SJCRH30 (cell line): Measurements from ENCODE around the gene VASN. TPM values are rescaled to one million over a fixed set of nuclear protein-coding genes. Genes with fewer than 3 reads are reported as not detected.
A peak's percentile ranks its signal among the peaks of the same experiment; 100 is the strongest.

Experiments used
- DNase-seq, 2 experiments: peaks; one replicate each; pipeline ENCODE4 v3.0.0-alpha.2; 2015 to 2020
- H3K27ac ChIP-seq: fragments of 250-450 bp; sonication (Bioruptor Pico); 2 replicates; pipeline ENCODE4 v1.5.1; 2020; ENCODE audit warnings: mild to moderate bottlenecking, moderate library complexity
- H3K27me3 ChIP-seq: fragments of 250-450 bp; sonication (Bioruptor Pico); 2 replicates; pipeline ENCODE4 v1.5.1; 2020; ENCODE audit warnings: mild to moderate bottlenecking, moderate library complexity
- H3K36me3 ChIP-seq: fragments of 250-450 bp; sonication (Bioruptor Pico); 2 replicates; pipeline ENCODE4 v1.5.1; 2020; ENCODE audit warnings: mild to moderate bottlenecking, moderate library complexity
- H3K4me1 ChIP-seq: fragments of 250-450 bp; sonication (Bioruptor Pico); 2 replicates; pipeline ENCODE4 v1.5.1; 2020; ENCODE audit warnings: mild to moderate bottlenecking, moderate library complexity
- H3K4me3 ChIP-seq: fragments of 250-450 bp; sonication (Bioruptor Pico); 2 replicates; pipeline ENCODE4 v1.5.1; 2020; ENCODE audit warnings: mild to moderate bottlenecking, moderate library complexity
- H3K9me3 ChIP-seq: fragments of 250-450 bp; sonication (Bioruptor Pico); replicated peaks from 2 replicates; pipeline ENCODE4 v1.5.1; 2020; ENCODE audit warnings: mild to moderate bottlenecking, moderate library complexity
- total RNA-seq: library from RNA; depleted of rRNA; stranded (reverse); fragments of >200 nt; shearing (Covaris generic); gene quantifications from 2 replicates; pipeline ENCODE4 v1.2.3, GENCODE V29; 2014

VASN gene
- total RNA-seq, 1 experiment from 2014 or later: 0.18 TPM

DNA sequence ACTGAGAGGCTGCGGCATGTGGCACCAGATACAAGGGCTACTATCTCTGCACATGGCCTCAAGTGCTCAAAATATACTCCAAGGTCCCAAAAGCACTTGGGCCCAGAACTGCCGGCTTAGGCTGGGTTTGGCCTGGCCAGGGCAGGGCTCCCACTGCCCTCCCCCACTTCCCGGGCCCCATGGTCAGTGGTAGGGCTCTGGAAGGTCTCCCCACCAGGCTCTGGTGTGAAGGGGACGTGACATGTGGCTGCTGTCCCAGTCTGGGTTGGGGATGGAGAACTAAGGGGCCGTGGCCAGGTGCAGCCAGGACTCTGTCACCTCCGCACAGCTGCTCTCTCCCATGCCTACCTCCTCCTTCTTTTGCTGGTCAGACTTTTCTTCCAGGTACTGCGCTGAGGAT is 14.8 kb upstream of the VASN start:
- peaks cover 7% of the 10 kb centered on the region; the same call in 1 of the 2 replicates for H3K36me3 ChIP-seq
- no peak for DNase-seq
- no peak overlapping the region for H3K27ac ChIP-seq
- no peaks in the 10 kb centered on the region for H3K4me1 ChIP-seq
- H3K4me3 ChIP-seq: no peak overlapping the region
- no peaks in the 10 kb centered on the region for H3K9me3 ChIP-seq
- H3K27me3 ChIP-seq: no peaks in the 10 kb centered on the region

- no peaks in the 10 kb centered on the region for H3K4me1 ChIP-seq
- H3K9me3 ChIP-seq: no peaks in the 10 kb centered on the region
- no peaks in the 10 kb centered on the region for H3K27me3 ChIP-seq
- no peak overlapping the region for H3K4me3 ChIP-seq
- H3K27ac ChIP-seq: no peak overlapping the region
- DNase-seq: no peak
- peaks cover 7% of the 10 kb centered on the region; the same call in 1 of the 2 replicates for H3K36me3 ChIP-seq
These were observed 13.4 kb upstream of the VASN start for GRCh38 chr16:4358236-4358635.

DNA sequence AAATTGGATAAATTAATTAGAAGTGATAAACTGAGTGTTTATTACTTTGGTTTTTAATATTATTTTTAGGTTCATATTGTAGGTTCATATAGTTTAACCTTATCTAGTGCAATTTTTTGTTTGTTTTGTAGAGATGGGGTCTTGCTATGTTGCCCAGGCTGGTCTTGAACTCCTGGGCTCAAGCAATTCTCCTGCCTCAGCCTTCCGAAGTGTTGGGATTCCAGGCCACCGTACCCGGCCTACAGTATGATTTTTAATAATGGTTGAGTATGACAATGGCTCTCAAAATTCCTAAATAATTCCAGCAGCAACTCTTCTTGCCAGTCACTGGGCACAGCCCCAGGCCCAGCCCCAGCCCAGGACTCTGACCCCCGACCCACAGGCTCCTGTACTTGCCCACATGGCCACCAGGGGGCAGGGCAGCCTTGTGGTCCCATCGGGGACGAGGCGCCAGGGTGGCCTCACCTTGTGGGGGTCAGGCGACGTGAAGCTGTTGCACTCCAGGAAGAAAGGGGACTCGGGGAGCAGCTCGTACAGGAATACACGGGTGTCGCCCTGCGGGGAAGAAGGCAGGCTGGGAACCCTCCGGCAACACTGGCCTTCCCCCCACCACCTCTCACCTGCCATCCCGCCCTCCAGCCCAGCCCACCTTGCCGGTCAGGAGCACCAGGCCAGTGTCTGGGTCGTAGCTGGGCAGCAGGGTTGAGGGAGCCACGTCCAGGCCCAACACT is 12.7 kb upstream of the VASN start:
- Histone ChIP-seq H3K27me3 (no peaks in the 10 kb centered on the region), H3K4me1 (no peaks in the 10 kb centered on the region), H3K4me3 (no peak overlapping the region), H3K27ac (no peak overlapping the region), H3K9me3 (no peaks in the 10 kb centered on the region), H3K36me3 (peaks cover 7% of the 10 kb centered on the region; the same call in 1 of the 2 replicates)
- DNase-seq: peak; percentile 58 to 59

DNA sequence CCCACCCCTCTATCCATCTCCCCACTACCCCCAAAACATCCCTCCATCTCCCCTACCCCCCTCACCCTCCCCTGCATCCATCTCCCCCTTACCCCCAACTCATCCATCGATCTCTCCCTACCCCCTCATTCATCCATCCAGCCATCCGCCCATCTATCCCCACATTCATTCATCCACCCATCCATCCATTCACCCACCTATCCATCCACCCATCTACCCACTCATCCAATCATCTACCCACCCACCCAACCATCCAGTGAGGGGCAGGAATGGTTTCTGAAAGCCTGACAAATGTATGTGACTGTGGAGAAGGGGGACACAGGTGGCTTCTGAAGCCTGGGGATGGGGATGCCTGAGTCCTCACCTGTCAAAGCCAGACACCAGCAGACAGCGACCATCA is 11.7 kb upstream of the VASN start:
- Histone ChIP-seq H3K4me1 (no peaks in the 10 kb centered on the region), H3K4me3 (no peak overlapping the region), H3K9me3 (no peaks in the 10 kb centered on the region), H3K36me3 (peaks cover 7% of the 10 kb centered on the region; the same call in 1 of the 2 replicates), H3K27ac (no peak overlapping the region), H3K27me3 (no peaks in the 10 kb centered on the region)
- no peak for DNase-seq

DNA sequence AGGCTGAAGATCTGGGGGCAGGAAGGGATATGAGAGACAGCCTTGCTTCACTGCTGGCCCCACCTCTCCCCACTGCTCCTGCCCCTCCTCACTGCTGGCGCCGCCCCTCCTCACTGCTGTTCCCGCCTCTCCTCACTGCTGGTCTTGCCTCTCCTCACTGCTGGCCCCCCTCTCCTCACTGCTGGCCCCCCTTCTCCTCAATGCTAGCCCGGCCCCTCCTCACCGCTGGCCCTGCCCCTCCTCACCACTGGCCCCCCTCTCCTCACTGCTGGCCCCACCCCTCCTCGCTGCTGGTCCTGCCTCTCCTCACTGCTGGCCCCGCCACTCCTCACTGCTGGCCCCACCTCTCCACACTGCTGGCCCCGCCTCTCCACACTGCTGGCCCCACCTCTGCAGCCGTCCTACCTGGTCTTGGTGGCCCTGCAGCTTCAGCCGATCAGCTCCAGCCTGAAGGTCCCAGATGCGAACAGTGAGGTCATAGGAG is 11.1 kb upstream of the VASN start:
- DNase-seq: peak; percentile 60 to 73
- Histone ChIP-seq H3K27ac (no peak overlapping the region), H3K36me3 (peaks cover 7% of the 10 kb centered on the region; the same call in 1 of the 2 replicates)

GRCh38 chr16:4361033-4361943 is 10.4 kb upstream of the VASN start:
- Histone ChIP-seq H3K36me3 (peaks cover 7% of the 10 kb centered on the region; the same call in 1 of the 2 replicates), H3K27me3 (no peaks in the 10 kb centered on the region), H3K4me3 (no peak overlapping the region), H3K9me3 (no peaks in the 10 kb centered on the region), H3K4me1 (no peaks in the 10 kb centered on the region), H3K27ac (no peak overlapping the region)
- DNase-seq: no peak

More for the DNA sequence above, 11.1 kb upstream of the VASN start:
- Histone ChIP-seq H3K27me3 (no peaks in the 10 kb centered on the region), H3K4me1 (no peaks in the 10 kb centered on the region), H3K4me3 (no peak overlapping the region), H3K9me3 (no peaks in the 10 kb centered on the region)

- Histone ChIP-seq H3K9me3 (no peaks in the 10 kb centered on the region), H3K36me3 (peaks cover 7% of the 10 kb centered on the region; the same call in 1 of the 2 replicates), H3K4me1 (no peaks in the 10 kb centered on the region), H3K27me3 (no peaks in the 10 kb centered on the region), H3K4me3 (no peak overlapping the region), H3K27ac (no peak overlapping the region)
- no peak for DNase-seq
These were observed 9.7 kb upstream of the VASN start for GRCh38 chr16:4361944-4362311.

GRCh38 chr16:4362476-4363135 is 9.0 kb upstream of the VASN start:
- H3K36me3 ChIP-seq: peaks cover 7% of the 10 kb centered on the region; the same call in 1 of the 2 replicates
- H3K27me3 ChIP-seq: no peaks in the 10 kb centered on the region
- no peaks in the 10 kb centered on the region for H3K4me1 ChIP-seq
- no peak overlapping the region for H3K4me3 ChIP-seq
- DNase-seq: no peak
- no peaks in the 10 kb centered on the region for H3K9me3 ChIP-seq
- H3K27ac ChIP-seq: no peak overlapping the region

DNA sequence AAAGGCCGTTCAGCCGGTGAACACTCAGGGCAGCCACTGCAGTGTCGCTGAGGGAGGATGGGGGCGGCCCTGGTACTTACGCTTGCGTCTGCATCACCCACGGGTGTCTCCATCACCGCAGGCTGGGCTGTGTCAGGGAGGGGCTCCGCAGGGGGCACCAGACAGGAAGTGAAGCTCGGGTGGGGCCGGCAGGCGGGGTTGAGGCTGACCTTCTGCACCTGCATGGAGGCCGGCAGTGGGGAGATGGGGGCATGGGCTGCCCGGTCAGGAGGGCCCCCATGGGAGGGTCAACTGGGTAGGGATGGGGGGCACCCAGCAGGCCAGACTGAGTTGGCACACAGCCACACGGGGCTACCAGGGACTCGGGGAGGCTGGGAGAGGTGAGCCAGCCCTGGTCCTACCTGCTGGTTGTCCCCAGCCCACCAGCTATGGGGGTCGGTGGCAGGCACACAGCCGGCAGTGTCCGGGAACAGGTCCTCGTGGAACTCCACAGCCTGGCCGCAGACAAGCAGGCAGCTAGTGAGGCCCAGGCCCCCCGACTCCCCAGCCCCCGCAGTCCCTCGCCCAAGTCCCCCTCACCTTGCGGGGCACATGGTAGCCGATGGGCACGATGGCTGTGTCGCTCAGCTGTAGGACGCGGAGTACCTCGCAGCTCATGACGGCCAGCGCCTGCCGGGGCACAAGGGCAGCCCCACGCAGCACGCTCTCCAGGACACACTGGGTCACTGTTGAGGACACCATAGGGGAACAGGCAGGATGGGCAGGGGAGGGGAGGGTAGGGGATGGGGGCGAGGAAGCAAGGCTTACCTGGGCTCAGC is 7.2 kb upstream of the VASN start:
- H3K9me3 ChIP-seq: no peaks in the 10 kb centered on the region
- H3K27me3 ChIP-seq: no peaks in the 10 kb centered on the region
- no peaks in the 10 kb centered on the region for H3K4me1 ChIP-seq
- peaks cover 2% of the 10 kb centered on the region; the same call in 1 of the 2 replicates for H3K36me3 ChIP-seq
- H3K27ac ChIP-seq: no peak overlapping the region
- DNase-seq: no peak
- H3K4me3 ChIP-seq: no peak overlapping the region

- peaks cover 2% of the 10 kb centered on the region for H3K4me1 ChIP-seq
- H3K36me3 ChIP-seq: peaks cover under 1% of the 10 kb centered on the region; the same call in 1 of the 2 replicates
- no peaks in the 10 kb centered on the region for H3K27me3 ChIP-seq
- DNase-seq: no peak
- H3K9me3 ChIP-seq: no peaks in the 10 kb centered on the region
- H3K4me3 ChIP-seq: no peak overlapping the region
- no peak overlapping the region for H3K27ac ChIP-seq
These were observed 6.6 kb upstream of the VASN start for GRCh38 chr16:4365014-4365406.

- no peaks in the 10 kb centered on the region; the same call in 1 of the 2 replicates for H3K36me3 ChIP-seq
- H3K27me3 ChIP-seq: no peaks in the 10 kb centered on the region
- H3K4me1 ChIP-seq: peaks cover 8% of the 10 kb centered on the region
- no peak overlapping the region for H3K27ac ChIP-seq
- no peak overlapping the region for H3K4me3 ChIP-seq
- H3K9me3 ChIP-seq: no peaks in the 10 kb centered on the region
- no peak for DNase-seq
These were observed 6.0 kb upstream of the VASN start for GRCh38 chr16:4365615-4366014.

DNA sequence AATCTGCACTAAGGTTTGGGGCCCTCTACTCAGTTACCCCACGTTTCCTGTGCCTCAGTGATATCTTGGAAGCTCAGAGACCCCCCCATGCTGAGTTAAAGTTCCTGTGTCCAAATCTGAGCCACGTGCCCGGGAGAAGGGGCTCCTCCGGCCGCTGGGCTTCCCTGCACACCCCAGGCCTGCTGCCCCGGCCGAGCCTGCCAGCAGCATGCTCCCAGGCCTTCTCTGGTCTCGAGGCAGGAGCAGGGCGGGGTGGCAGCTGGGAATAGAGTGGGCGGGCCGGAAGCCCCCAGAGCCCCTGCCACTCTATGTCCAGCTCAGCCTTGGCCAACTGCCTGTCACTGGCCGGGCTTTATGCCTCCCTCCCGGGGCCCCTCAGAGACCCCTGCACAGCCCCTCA is 5.6 kb upstream of the VASN start:
- no peaks in the 10 kb centered on the region for H3K27me3 ChIP-seq
- no peak overlapping the region for H3K4me3 ChIP-seq
- H3K4me1 ChIP-seq: peaks cover 12% of the 10 kb centered on the region
- no peaks in the 10 kb centered on the region for H3K9me3 ChIP-seq
- no peak for DNase-seq
- no peak overlapping the region for H3K27ac ChIP-seq
- H3K36me3 ChIP-seq: no peaks in the 10 kb centered on the region; the same call in 1 of the 2 replicates

DNA sequence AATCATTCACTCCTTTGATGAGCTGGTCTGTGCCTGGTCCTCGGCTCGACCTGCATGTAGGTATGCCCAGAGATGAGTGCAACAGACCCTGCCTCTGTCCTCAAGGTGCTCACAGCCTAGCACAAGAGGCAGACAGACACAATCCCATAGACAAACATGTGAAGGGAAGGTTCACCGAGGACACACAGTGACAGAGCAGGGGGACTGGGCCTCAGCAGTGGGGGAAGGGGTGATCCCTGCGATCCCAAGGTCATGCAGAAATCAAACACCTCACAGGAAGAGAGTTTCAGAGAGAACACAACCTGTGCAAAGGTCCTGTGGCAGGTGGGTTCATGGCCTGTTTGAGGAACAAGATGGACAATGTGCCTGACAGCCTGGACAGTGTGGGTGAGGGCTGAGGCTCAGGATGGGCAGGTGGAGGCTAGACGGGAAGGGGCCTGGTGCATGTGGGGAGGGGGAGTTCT is 4.2 kb upstream of the VASN start:
- no peak overlapping the region for H3K27ac ChIP-seq
- DNase-seq: no peak
- no peaks in the 10 kb centered on the region for H3K36me3 ChIP-seq

More for the DNA sequence above, 4.2 kb upstream of the VASN start:
- Histone ChIP-seq H3K27me3 (no peaks in the 10 kb centered on the region), H3K4me3 (no peak overlapping the region), H3K9me3 (no peaks in the 10 kb centered on the region), H3K4me1 (peaks cover 17% of the 10 kb centered on the region)
